Fibroblast of the aortic adventitia (primary cell): ENCODE measurements around the gene RGS6. TPM values are rescaled to one million over a fixed set of nuclear protein-coding genes. Genes with fewer than 3 reads are reported as not detected.
"Not testable (repeated sequence)": the region's sequence is repeated elsewhere in the genome, so short reads cannot be mapped to it uniquely, and the experiment has no call there.

Experiments used
- DNase-seq: peaks from one replicate; pipeline ENCODE4 v3.0.0-alpha.2; 2010; ENCODE audit warnings: low read depth
- H3K4me3 ChIP-seq: 2 replicates; pipeline ENCODE4 v1.5.1; 2011; ENCODE audit warnings: low read depth, mild to moderate bottlenecking, control low read depth, low read length, moderate library complexity
- CTCF ChIP-seq: IDR thresholded peaks from 2 replicates; pipeline ENCODE4 v1.5.1; 2011; ENCODE audit warnings: mild to moderate bottlenecking, low read length, control low read depth, inconsistent platforms; ENCODE audit not compliant: insufficient read depth
- total RNA-seq: library from RNA; depleted of rRNA; stranded (reverse); fragments of >200 nt; gene quantifications from 2 replicates; pipeline ENCODE4 v1.2.3, GENCODE V29; 2012; ENCODE audit warnings: low replicate concordance

The RGS6 gene
- total RNA-seq, 1 donor, result not detected

GRCh38 chr14:72466325-72466724, 534.1 kb downstream of the RGS6 start:
- no peak overlapping the region for H3K4me3 ChIP-seq
- no peak for DNase-seq
- TF ChIP-seq CTCF, result no peak

GRCh38 chr14:72471346-72471745, 539.1 kb downstream of the RGS6 start:
- DNase-seq, result no peak
- H3K4me3 ChIP-seq, result no peak overlapping the region
- TF ChIP-seq CTCF, result no peak

- no peak overlapping the region for H3K4me3 ChIP-seq
- no peak for DNase-seq
- TF ChIP-seq CTCF, result no peak
These were observed 540.6 kb downstream of the RGS6 start for GRCh38 chr14:72472845-72473244.

- no peak for TF ChIP-seq CTCF
- DNase-seq, result peak; percentile 15
These were observed 544.6 kb downstream of the RGS6 start for GRCh38 chr14:72476657-72477499.

GRCh38 chr14:72477578-72477977, 545.3 kb downstream of the RGS6 start:
- DNase-seq, H3K4me3 ChIP-seq: not testable (repeated sequence)

More at GRCh38 chr14:72476657-72477499, 544.6 kb downstream of the RGS6 start:
- no peak overlapping the region for H3K4me3 ChIP-seq

- no peak for TF ChIP-seq CTCF
- no peak overlapping the region for H3K4me3 ChIP-seq
- no peak for DNase-seq
These were observed 546.3 kb downstream of the RGS6 start for GRCh38 chr14:72478471-72478893.

GRCh38 chr14:72479461-72479931, 547.3 kb downstream of the RGS6 start:
- no peak for DNase-seq
- TF ChIP-seq CTCF, result no peak
- no peak overlapping the region for H3K4me3 ChIP-seq
